RWPE2 (cell line): ENCODE data around the gene MARK2.

Experiments
- ATAC-seq: fragments of 200-7000 bp; cut with Tn5 transposase; 3 replicates; pipeline ENCODE4 v1.9.1; 2021; ENCODE audit warnings: low read depth
- DNase-seq: peaks from one replicate; pipeline ENCODE4 v3.0.0-alpha.2; 2020; ENCODE audit warnings: low spot score
- H3K27ac ChIP-seq: fragments of 450-650 bp; 2 replicates; pipeline ENCODE4 v1.5.1; 2017; ENCODE audit warnings: mild to moderate bottlenecking; ENCODE audit not compliant: poor library complexity, severe bottlenecking
- H3K27me3 ChIP-seq: fragments of 250-450 bp; sonication (Bioruptor Pico); 2 replicates; pipeline ENCODE4 v1.5.1; 2021; ENCODE audit warnings: mild to moderate bottlenecking, moderate library complexity; ENCODE audit not compliant: insufficient read depth, poor library complexity, severe bottlenecking
- H3K36me3 ChIP-seq: fragments of 250-450 bp; sonication (Bioruptor Pico); 2 replicates; pipeline ENCODE4 v1.5.1; 2020; ENCODE audit warnings: low read depth, mild to moderate bottlenecking, moderate library complexity
- H3K4me1 ChIP-seq: fragments of 250-450 bp; sonication (Bioruptor Pico); 2 replicates; pipeline ENCODE4 v1.5.1; 2021; ENCODE audit warnings: mild to moderate bottlenecking, moderate library complexity; ENCODE audit not compliant: insufficient read depth, poor library complexity, severe bottlenecking
- H3K4me3 ChIP-seq: fragments of 250-450 bp; sonication (Bioruptor Pico); 2 replicates; pipeline ENCODE4 v1.5.1; 2021; ENCODE audit warnings: mild to moderate bottlenecking, moderate library complexity; ENCODE audit not compliant: severe bottlenecking
- H3K9me3 ChIP-seq: fragments of 250-450 bp; sonication (Bioruptor Pico); 2 replicates; pipeline ENCODE4 v1.5.1; 2021; ENCODE audit warnings: mild to moderate bottlenecking, moderate library complexity; ENCODE audit not compliant: severe bottlenecking
- TF ChIP-seq, protein P1 (sequence below): fragments of 450-650 bp; IDR thresholded peaks from one replicate; pipeline ENCODE4 v1.5.1; 2017; ENCODE audit warnings: mild to moderate bottlenecking, moderate library complexity; ENCODE audit not compliant: poor library complexity, severe bottlenecking

MARK2 gene

DNA sequence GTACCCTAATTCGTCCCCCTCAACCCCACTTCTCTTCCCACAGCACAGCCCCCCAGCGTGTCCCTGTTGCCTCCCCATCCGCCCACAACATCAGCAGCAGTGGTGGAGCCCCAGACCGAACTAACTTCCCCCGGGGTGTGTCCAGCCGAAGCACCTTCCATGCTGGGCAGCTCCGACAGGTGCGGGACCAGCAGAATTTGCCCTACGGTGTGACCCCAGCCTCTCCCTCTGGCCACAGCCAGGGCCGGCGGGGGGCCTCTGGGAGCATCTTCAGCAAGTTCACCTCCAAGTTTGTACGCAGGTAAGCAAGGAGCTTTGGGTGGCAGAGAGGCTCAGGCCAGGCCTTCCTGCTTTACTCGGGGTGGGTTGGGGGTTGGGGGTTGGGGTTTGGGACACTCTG is 65.8 kb downstream of the MARK2 start:
- TF ChIP-seq, protein P1, sequence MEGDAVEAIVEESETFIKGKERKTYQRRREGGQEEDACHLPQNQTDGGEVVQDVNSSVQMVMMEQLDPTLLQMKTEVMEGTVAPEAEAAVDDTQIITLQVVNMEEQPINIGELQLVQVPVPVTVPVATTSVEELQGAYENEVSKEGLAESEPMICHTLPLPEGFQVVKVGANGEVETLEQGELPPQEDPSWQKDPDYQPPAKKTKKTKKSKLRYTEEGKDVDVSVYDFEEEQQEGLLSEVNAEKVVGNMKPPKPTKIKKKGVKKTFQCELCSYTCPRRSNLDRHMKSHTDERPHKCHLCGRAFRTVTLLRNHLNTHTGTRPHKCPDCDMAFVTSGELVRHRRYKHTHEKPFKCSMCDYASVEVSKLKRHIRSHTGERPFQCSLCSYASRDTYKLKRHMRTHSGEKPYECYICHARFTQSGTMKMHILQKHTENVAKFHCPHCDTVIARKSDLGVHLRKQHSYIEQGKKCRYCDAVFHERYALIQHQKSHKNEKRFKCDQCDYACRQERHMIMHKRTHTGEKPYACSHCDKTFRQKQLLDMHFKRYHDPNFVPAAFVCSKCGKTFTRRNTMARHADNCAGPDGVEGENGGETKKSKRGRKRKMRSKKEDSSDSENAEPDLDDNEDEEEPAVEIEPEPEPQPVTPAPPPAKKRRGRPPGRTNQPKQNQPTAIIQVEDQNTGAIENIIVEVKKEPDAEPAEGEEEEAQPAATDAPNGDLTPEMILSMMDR = no peak
- H3K27me3 ChIP-seq = no peaks in the 10 kb centered on the region
- H3K36me3 ChIP-seq = peaks cover 69% of the 10 kb centered on the region
- no peak overlapping the region for H3K4me3 ChIP-seq
- ATAC-seq (no peak), DNase-seq (no peak)
- no peaks in the 10 kb centered on the region for H3K4me1 ChIP-seq
- H3K27ac ChIP-seq = no peak overlapping the region
- H3K9me3 ChIP-seq = no peaks in the 10 kb centered on the region

DNA sequence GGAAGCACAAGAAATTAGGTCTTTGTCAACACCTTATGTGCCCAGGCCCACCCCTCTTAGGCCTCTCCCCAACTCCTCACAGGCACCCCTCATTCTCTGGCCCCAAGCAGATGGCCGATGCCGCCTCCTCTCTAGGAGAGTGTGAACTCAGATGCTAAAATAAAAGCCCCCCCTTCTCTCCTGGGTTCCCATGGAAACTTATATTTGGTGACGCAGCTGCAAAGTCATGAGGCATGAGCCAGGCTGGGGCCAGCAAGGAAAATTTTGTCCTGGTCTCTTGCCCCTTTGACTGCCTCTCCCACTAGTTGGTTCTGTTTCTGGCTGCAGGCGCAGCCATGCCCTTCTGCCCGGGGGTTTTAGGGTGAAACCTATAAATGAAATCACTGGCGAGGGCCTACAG is 66.3 kb downstream of the MARK2 start:
- Histone ChIP-seq H3K9me3 (no peaks in the 10 kb centered on the region), H3K27ac (no peak overlapping the region), H3K4me3 (no peak overlapping the region), H3K27me3 (no peaks in the 10 kb centered on the region), H3K36me3 (peaks cover 65% of the 10 kb centered on the region), H3K4me1 (no peaks in the 10 kb centered on the region)
- TF ChIP-seq, protein P1 = no peak
- ATAC-seq (no peak), DNase-seq (no peak)

DNA sequence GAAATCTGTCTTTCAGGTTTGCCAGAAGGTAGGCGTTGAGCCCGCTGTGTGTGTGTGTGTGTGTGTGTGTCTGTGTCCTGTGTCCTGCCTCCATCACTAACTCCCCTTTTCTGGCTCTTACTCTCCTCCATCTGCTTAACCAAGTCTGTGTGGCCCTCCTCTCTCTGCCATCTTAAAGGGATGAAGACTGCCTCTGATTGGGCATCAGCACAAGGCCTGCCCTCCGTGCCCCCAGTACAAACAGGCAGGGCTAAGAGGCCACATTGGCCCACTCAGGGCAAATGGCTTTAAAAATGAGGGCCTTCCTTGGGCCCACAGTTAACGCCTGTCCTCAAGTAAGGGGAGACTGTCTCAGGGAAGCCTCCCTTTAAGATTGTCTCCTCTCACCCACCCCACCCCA is 67.2 kb downstream of the MARK2 start:
- H3K36me3 ChIP-seq = peaks cover 56% of the 10 kb centered on the region
- TF ChIP-seq, protein P1 = no peak
- H3K27ac ChIP-seq = no peak overlapping the region
- no peaks in the 10 kb centered on the region for H3K9me3 ChIP-seq
- ATAC-seq (no peak), DNase-seq (no peak)
- no peak overlapping the region for H3K4me3 ChIP-seq
- no peaks in the 10 kb centered on the region for H3K27me3 ChIP-seq
- no peaks in the 10 kb centered on the region for H3K4me1 ChIP-seq

DNA sequence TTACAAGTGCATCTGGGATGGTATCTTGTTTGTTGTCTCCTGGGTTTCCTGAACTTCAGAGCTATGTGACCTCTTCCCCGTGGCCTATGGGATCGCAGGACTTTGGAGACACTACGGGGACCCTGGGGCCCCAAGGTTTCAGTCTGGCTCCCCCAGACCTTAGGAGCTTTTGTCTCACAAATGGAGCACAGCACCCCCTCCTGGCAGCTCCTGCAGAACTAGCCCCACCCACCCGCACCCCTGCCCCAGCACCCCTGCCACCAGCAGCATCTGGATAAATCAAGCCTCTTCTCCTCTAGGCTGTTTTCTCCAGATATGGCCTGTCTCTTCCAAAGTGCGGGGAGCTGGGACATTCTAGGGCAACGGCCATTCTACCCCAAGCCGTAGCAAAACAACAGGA is 67.7 kb downstream of the MARK2 start:
- Histone ChIP-seq H3K27me3 (no peaks in the 10 kb centered on the region), H3K4me1 (no peaks in the 10 kb centered on the region), H3K27ac (no peak overlapping the region), H3K4me3 (no peak overlapping the region), H3K9me3 (no peaks in the 10 kb centered on the region), H3K36me3 (peaks cover 55% of the 10 kb centered on the region)
- no peak for ATAC-seq
- DNase-seq = no peak
- TF ChIP-seq, protein P1 = no peak

DNA sequence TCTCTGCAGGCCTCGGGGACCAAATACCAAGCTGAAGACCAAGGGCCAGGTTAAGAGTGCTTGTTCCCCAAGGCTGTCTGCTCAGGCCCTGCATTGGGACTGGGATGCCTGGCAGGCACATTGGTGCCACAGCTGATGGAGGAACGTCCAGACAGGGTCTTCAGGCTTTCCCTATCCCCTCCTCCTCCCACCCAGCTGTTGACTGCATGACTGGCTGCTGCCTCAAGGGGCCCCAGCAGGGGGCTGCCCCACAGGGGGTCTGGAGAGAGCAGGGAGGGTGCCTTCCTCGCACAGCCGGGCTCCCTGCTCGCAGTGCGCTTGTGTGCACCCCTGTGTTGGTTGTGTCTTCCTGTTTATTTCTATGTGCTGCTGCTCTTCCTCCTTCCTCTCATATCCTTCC is 68.2 kb downstream of the MARK2 start:
- Histone ChIP-seq H3K27ac (no peak overlapping the region), H3K4me1 (no peaks in the 10 kb centered on the region), H3K27me3 (no peaks in the 10 kb centered on the region), H3K4me3 (no peak overlapping the region), H3K36me3 (peaks cover 52% of the 10 kb centered on the region), H3K9me3 (no peaks in the 10 kb centered on the region)
- ATAC-seq = no peak
- no peak for DNase-seq
- TF ChIP-seq, protein P1 = no peak
